Neuronal stem cell (in vitro differentiated cells): ENCODE results near the gene DNM3.
"Not testable (repeated sequence)": the region's sequence is repeated elsewhere in the genome, so short reads cannot be mapped to it uniquely, and the experiment has no call there.

Experiments used
- DNase-seq: peaks from one replicate; pipeline ENCODE4 v3.0.0-alpha.2; 2013; ENCODE audit warnings: low spot score
- H2AFZ ChIP-seq: one replicate; pipeline ENCODE4 v1.6.1; 2013; ENCODE audit warnings: mild to moderate bottlenecking, low read length, inconsistent platforms
- H2AK5ac ChIP-seq: 2 replicates; pipeline ENCODE4 v1.6.1; 2013; ENCODE audit warnings: low read depth, mild to moderate bottlenecking, inconsistent platforms, low read length, moderate library complexity, mixed read lengths
- H2BK120ac ChIP-seq: 2 replicates; pipeline ENCODE4 v1.6.1; 2013; ENCODE audit warnings: low read depth, mild to moderate bottlenecking, inconsistent platforms, low read length, moderate library complexity, mixed read lengths
- H2BK12ac ChIP-seq: one replicate; pipeline ENCODE4 v1.6.1; 2013; ENCODE audit warnings: low read length, inconsistent platforms
- H2BK15ac ChIP-seq: 2 replicates; pipeline ENCODE4 v1.6.1; 2013; ENCODE audit warnings: mild to moderate bottlenecking, low read length, inconsistent platforms, mixed read lengths
- H2BK5ac ChIP-seq: one replicate; pipeline ENCODE4 v1.6.1; 2013; ENCODE audit warnings: inconsistent platforms, mild to moderate bottlenecking, low read length, moderate library complexity
- H3K14ac ChIP-seq: one replicate; pipeline ENCODE4 v1.6.1; 2013; ENCODE audit warnings: low read length, inconsistent platforms
- H3K18ac ChIP-seq: 2 replicates; pipeline ENCODE4 v1.6.1; 2013; ENCODE audit warnings: low read length, inconsistent platforms
- H3K23ac ChIP-seq: 2 replicates; pipeline ENCODE4 v1.6.1; 2013; ENCODE audit warnings: low read depth, mild to moderate bottlenecking, mixed read lengths, low read length, inconsistent platforms; ENCODE audit not compliant: poor library complexity
- H3K27ac ChIP-seq: replicated peaks from 3 replicates; pipeline ENCODE4 v1.5.1; 2013; ENCODE audit warnings: low read length, inconsistent platforms
- H3K27me3 ChIP-seq, 3 experiments: 2 replicates each; pipeline ENCODE4 v1.6.1; 2013; ENCODE audit warnings: low read length in 3 of 3, mild to moderate bottlenecking in 2 of 3, inconsistent platforms in 1 of 3, low read depth in 1 of 3, mixed read lengths in 1 of 3, moderate library complexity in 1 of 3; ENCODE audit not compliant: control insufficient read depth in 3 of 3, insufficient read depth in 3 of 3
- H3K36me3 ChIP-seq, 2 donors: replicated peaks in 1 of 2; 2 replicates each; pipeline ENCODE4 v1.6.1; 2013; ENCODE audit warnings: low read length in 2 of 2; ENCODE audit not compliant: control insufficient read depth in 2 of 2, insufficient read depth in 2 of 2
- H3K4ac ChIP-seq: 2 replicates; pipeline ENCODE4 v1.6.1; 2013; ENCODE audit warnings: inconsistent platforms, mild to moderate bottlenecking, low read length, moderate library complexity
- H3K4me1 ChIP-seq, 2 donors: 1 replicate in 1 of 2; 2 replicates in 1 of 2; pipeline ENCODE4 v1.6.1; 2013; ENCODE audit warnings: low read length in 2 of 2, low read depth in 1 of 2; ENCODE audit not compliant: control insufficient read depth in 2 of 2, insufficient read depth in 1 of 2
- H3K4me2 ChIP-seq: one replicate; pipeline ENCODE4 v1.6.1; 2013; ENCODE audit warnings: mild to moderate bottlenecking, low read length, inconsistent platforms; ENCODE audit not compliant: insufficient read depth, poor library complexity, severe bottlenecking
- H3K4me3 ChIP-seq, 2 donors: 2 replicates each; pipeline ENCODE4 v1.5.1; 2013; ENCODE audit warnings: low read length in 2 of 2, mild to moderate bottlenecking in 2 of 2, inconsistent platforms in 1 of 2, moderate library complexity in 1 of 2
- H3K79me1 ChIP-seq: one replicate; pipeline ENCODE4 v1.6.1; 2013; ENCODE audit warnings: low read depth, mild to moderate bottlenecking, inconsistent platforms, low read length, moderate library complexity
- H3K9ac ChIP-seq: one replicate; pipeline ENCODE4 v1.6.1; 2013; ENCODE audit warnings: mild to moderate bottlenecking, low read depth, low read length, inconsistent platforms; ENCODE audit not compliant: poor library complexity
- H3K9me3 ChIP-seq, 2 donors: replicated peaks in 1 of 2; 2 replicates each; pipeline versions ENCODE3 to v1.6.1; 2013; ENCODE audit warnings: low read length in 2 of 2, mild to moderate bottlenecking in 2 of 2, inconsistent platforms in 1 of 2, low read depth in 1 of 2, mixed read lengths in 1 of 2, moderate library complexity in 1 of 2; ENCODE audit not compliant: control insufficient read depth in 2 of 2, insufficient read depth in 1 of 2
- H4K8ac ChIP-seq: one replicate; pipeline ENCODE4 v1.6.1; 2013; ENCODE audit warnings: low read depth, mild to moderate bottlenecking, inconsistent platforms, low read length, moderate library complexity
- H4K91ac ChIP-seq: one replicate; pipeline ENCODE4 v1.6.1; 2013; ENCODE audit warnings: low read length, low read depth, mild to moderate bottlenecking, inconsistent platforms; ENCODE audit not compliant: poor library complexity
- WGBS, 2 donors: extraction: QIAGEN DNeasy Blood & Tissue Kit; methylation state at CpG; one replicate each; pipeline ENCODE4 v1.1.7; 2013; ENCODE audit warnings: missing lambda C conversion rate in 2 of 2, mixed read lengths in 1 of 2; ENCODE audit not compliant: insufficient read length in 2 of 2, insufficient replicate concordance in 1 of 2; ENCODE audit errors: extremely low coverage in 2 of 2; 5-methylcytosine and 5-hydroxymethylcytosine counted together

Gene DNM3

GRCh38 chr1:171799698-171800097 lies 41.6 kb upstream of the DNM3 start:
- H3K79me1 ChIP-seq, H2BK5ac ChIP-seq, H3K4me2 ChIP-seq, H3K14ac ChIP-seq, H4K91ac ChIP-seq, H2BK120ac ChIP-seq, H3K4me3 ChIP-seq, H2AK5ac ChIP-seq, H3K18ac ChIP-seq, H3K4ac ChIP-seq, H2AFZ ChIP-seq, H2BK15ac ChIP-seq, H3K27me3 ChIP-seq, H2BK12ac ChIP-seq, H3K23ac ChIP-seq, H4K8ac ChIP-seq, H3K9ac ChIP-seq, H3K4me1 ChIP-seq, H3K27ac ChIP-seq, DNase-seq, H3K9me3 ChIP-seq: not testable (repeated sequence)
- WGBS, 2 donors, result no CpG with 5 or more reads among the region's 2 CpGs
- H3K36me3 ChIP-seq, result peaks cover 9 to 35% of the 10 kb centered on the region in 2 donors

- Histone ChIP-seq H3K9ac (no peak overlapping the region), H4K8ac (no peak overlapping the region), H4K91ac (no peak overlapping the region), H3K4me2 (no peak overlapping the region), H2BK12ac (no peak overlapping the region), H3K18ac (no peak overlapping the region), H3K9me3 (no peaks in the 10 kb centered on the region), H2BK120ac (no peak overlapping the region), H3K36me3 (peaks cover 7 to 28% of the 10 kb centered on the region in 2 donors), H3K23ac (no peak overlapping the region), H3K4ac (no peak overlapping the region), H3K4me3 (no peak overlapping the region), H2AK5ac (no peak overlapping the region), H2BK5ac (no peak overlapping the region), H3K79me1 (no peaks in the 10 kb centered on the region), H3K4me1 (no peaks in the 10 kb centered on the region), H3K14ac (no peak overlapping the region), H3K27ac (no peak overlapping the region), H3K27me3 (no peaks in the 10 kb centered on the region), H2BK15ac (no peak overlapping the region), H2AFZ (no peak overlapping the region)
- WGBS, 2 donors, result no CpG with 5 or more reads among the region's 3 CpGs
- no peak for DNase-seq
These were observed 41.0 kb upstream of the DNM3 start for GRCh38 chr1:171800342-171800741.

DNA sequence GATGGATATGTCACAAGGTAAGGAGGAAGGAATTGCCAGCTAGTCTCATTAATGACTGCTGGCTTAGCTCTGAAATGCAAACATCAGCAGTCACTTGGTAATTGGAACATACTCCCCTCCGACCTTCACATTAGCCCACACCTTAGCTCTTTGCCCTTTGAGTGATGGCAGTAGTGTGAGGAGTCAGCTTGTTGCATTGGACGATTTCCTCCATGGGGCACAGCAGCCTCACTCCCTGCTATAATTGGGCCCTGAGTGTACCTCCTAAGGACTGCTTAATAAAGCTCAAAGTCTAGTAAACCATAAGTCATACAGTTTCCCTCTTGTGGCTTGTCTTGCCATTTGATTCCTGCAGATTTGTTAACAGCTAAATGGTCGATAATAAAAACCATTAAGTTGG lies 40.4 kb upstream of the DNM3 start:
- no peaks in the 10 kb centered on the region for H3K4me1 ChIP-seq
- no peak overlapping the region for H3K27ac ChIP-seq
- WGBS, 2 donors, result no CpG with 5 or more reads among the region's 3 CpGs
- H3K9ac ChIP-seq, result no peak overlapping the region
- H3K27me3 ChIP-seq, result no peaks in the 10 kb centered on the region
- no peak overlapping the region for H2BK120ac ChIP-seq
- H3K36me3 ChIP-seq, result peaks cover 6 to 23% of the 10 kb centered on the region in 2 donors
- H2AK5ac ChIP-seq, result no peak overlapping the region
- no peak overlapping the region for H3K4me3 ChIP-seq
- H2BK15ac ChIP-seq, result no peak overlapping the region
- no peaks in the 10 kb centered on the region for H3K9me3 ChIP-seq
- no peaks in the 10 kb centered on the region for H3K79me1 ChIP-seq
- no peak overlapping the region for H4K8ac ChIP-seq
- H4K91ac ChIP-seq, result no peak overlapping the region
- no peak overlapping the region for H3K23ac ChIP-seq
- DNase-seq, result no peak
- H2BK5ac ChIP-seq, result no peak overlapping the region
- no peak overlapping the region for H2AFZ ChIP-seq
- H3K4me2 ChIP-seq, result no peak overlapping the region
- H3K14ac ChIP-seq, result no peak overlapping the region
- H2BK12ac ChIP-seq, result no peak overlapping the region
- no peak overlapping the region for H3K4ac ChIP-seq
- no peak overlapping the region for H3K18ac ChIP-seq

- Histone ChIP-seq H2BK15ac (no peak overlapping the region), H2BK5ac (no peak overlapping the region), H3K18ac (no peak overlapping the region), H3K4me3 (no peak overlapping the region), H2BK120ac (no peak overlapping the region), H3K9me3 (no peaks in the 10 kb centered on the region), H2AK5ac (no peak overlapping the region), H3K27me3 (no peaks in the 10 kb centered on the region), H3K27ac (no peak overlapping the region), H3K79me1 (no peaks in the 10 kb centered on the region), H3K23ac (no peak overlapping the region), H3K36me3 (peaks cover 2 to 17% of the 10 kb centered on the region in 2 donors), H3K9ac (no peak overlapping the region), H2BK12ac (no peak overlapping the region), H3K4ac (no peak overlapping the region), H3K4me2 (no peak overlapping the region), H3K4me1 (no peaks in the 10 kb centered on the region), H2AFZ (no peak overlapping the region), H4K8ac (no peak overlapping the region), H4K91ac (no peak overlapping the region), H3K14ac (no peak overlapping the region)
- DNase-seq, result peak; percentile 51
- no CpG with 5 or more reads among the region's 2 CpGs for WGBS, 2 donors
These were observed 39.8 kb upstream of the DNM3 start for GRCh38 chr1:171801487-171801891.
